Activated CD8-positive, alpha-beta memory T cell treated with anti-CD3 and anti-CD28 coated beads, Interleukin-2, amount 50 U/mL, for 48 hours (primary cell): Measurements from ENCODE around the gene KLRB1.
"Not testable (repeated sequence)": the region's sequence is repeated elsewhere in the genome, so short reads cannot be mapped to it uniquely, and the experiment has no call there.

Experiments
- DNase-seq: peaks from one replicate; pipeline ENCODE4 v3.0.0-alpha.2; 2020

Gene KLRB1

GRCh38 chr12:9619411-9620179, 11.9 kb upstream of the KLRB1 start:
- DNase-seq = no peak

GRCh38 chr12:9618906-9619305, 11.2 kb upstream of the KLRB1 start:
- DNase-seq = not testable (repeated sequence)

- DNase-seq = no peak
Measured at GRCh38 chr12:9617124-9617523, 9.4 kb upstream of the KLRB1 start.

GRCh38 chr12:9615420-9616136, 7.9 kb upstream of the KLRB1 start:
- DNase-seq = no peak

- not testable (repeated sequence) for DNase-seq
Measured at GRCh38 chr12:9610606-9611005, 2.9 kb upstream of the KLRB1 start.

- no peak for DNase-seq
Measured at GRCh38 chr12:9606736-9607372, 862 bp downstream of the KLRB1 start.

GRCh38 chr12:9606247-9606646, 1.5 kb downstream of the KLRB1 start:
- no peak for DNase-seq

- DNase-seq = no peak
Measured at GRCh38 chr12:9605483-9605882, 2.2 kb downstream of the KLRB1 start.

GRCh38 chr12:9604287-9604686, 3.4 kb downstream of the KLRB1 start:
- DNase-seq = no peak

GRCh38 chr12:9600426-9600825, 7.3 kb downstream of the KLRB1 start:
- DNase-seq = not testable (repeated sequence)

- DNase-seq = no peak
Measured at GRCh38 chr12:9598363-9598762, 9.4 kb downstream of the KLRB1 start.

- DNase-seq = no peak
Measured at GRCh38 chr12:9597365-9597764, 10.4 kb downstream of the KLRB1 start.

GRCh38 chr12:9590441-9590840, 17.3 kb downstream of the KLRB1 start:
- no peak for DNase-seq

GRCh38 chr12:9588749-9589148, 19.0 kb downstream of the KLRB1 start:
- no peak for DNase-seq

- no peak for DNase-seq
Measured at GRCh38 chr12:9587987-9588600, 19.6 kb downstream of the KLRB1 start.

- not testable (repeated sequence) for DNase-seq
Measured at GRCh38 chr12:9577729-9578128, 30.0 kb downstream of the KLRB1 start.

GRCh38 chr12:9567151-9567550, 40.6 kb downstream of the KLRB1 start:
- not testable (repeated sequence) for DNase-seq

- DNase-seq = not testable (repeated sequence)
Measured at GRCh38 chr12:9566113-9566512, 41.6 kb downstream of the KLRB1 start.

GRCh38 chr12:9564418-9564817, 43.3 kb downstream of the KLRB1 start:
- DNase-seq = not testable (repeated sequence)

- not testable (repeated sequence) for DNase-seq
Measured at GRCh38 chr12:9562841-9563453, 44.8 kb downstream of the KLRB1 start.

- DNase-seq = not testable (repeated sequence)
Measured at GRCh38 chr12:9545489-9545888, 62.2 kb downstream of the KLRB1 start.
